Mesenchymal stem cell (in vitro differentiated cells and primary cell): Measurements from ENCODE around the gene TMEM178A.
"Not testable (repeated sequence)": the region's sequence is repeated elsewhere in the genome, so short reads cannot be mapped to it uniquely, and the experiment has no call there.

Source experiments
- DNase-seq: peaks from one replicate; pipeline ENCODE4 v3.0.0-alpha.2; 2013
- H2AFZ ChIP-seq: one replicate; pipeline ENCODE4 v1.6.1; 2013; ENCODE audit warnings: low read depth, mild to moderate bottlenecking, control low read depth, inconsistent platforms, low read length, moderate library complexity
- H2AK5ac ChIP-seq: 2 replicates; pipeline ENCODE4 v1.6.1; 2013; ENCODE audit warnings: low read length, moderate library complexity, mild to moderate bottlenecking, inconsistent platforms; ENCODE audit not compliant: severe bottlenecking
- H2BK120ac ChIP-seq: one replicate; pipeline ENCODE4 v1.6.1; 2013; ENCODE audit warnings: low read depth, mild to moderate bottlenecking, inconsistent platforms, low read length, moderate library complexity
- H2BK12ac ChIP-seq, 2 experiments: one replicate each; pipeline ENCODE4 v1.6.1; 2013; ENCODE audit warnings: inconsistent platforms in 2 of 2, low read length in 2 of 2, mild to moderate bottlenecking in 2 of 2, moderate library complexity in 2 of 2, control low read depth in 1 of 2
- H2BK15ac ChIP-seq: one replicate; pipeline ENCODE4 v1.6.1; 2013; ENCODE audit warnings: mild to moderate bottlenecking, low read depth, inconsistent platforms; ENCODE audit not compliant: poor library complexity, severe bottlenecking
- H2BK5ac ChIP-seq: 2 replicates; pipeline ENCODE4 v1.6.1; 2013; ENCODE audit warnings: low read depth, mild to moderate bottlenecking, low read length, control low read depth, inconsistent platforms; ENCODE audit not compliant: poor library complexity, severe bottlenecking
- H3K14ac ChIP-seq, 2 experiments: one replicate each; pipeline ENCODE4 v1.6.1; 2013; ENCODE audit warnings: inconsistent platforms in 2 of 2, low read length in 2 of 2, control low read depth in 1 of 2, mild to moderate bottlenecking in 1 of 2, moderate library complexity in 1 of 2
- H3K18ac ChIP-seq, 2 experiments: one replicate each; pipeline ENCODE4 v1.6.1; 2013; ENCODE audit warnings: inconsistent platforms in 2 of 2, low read length in 2 of 2, control low read depth in 1 of 2, low read depth in 1 of 2, mild to moderate bottlenecking in 1 of 2
- H3K23ac ChIP-seq, 2 experiments: one replicate each; pipeline ENCODE4 v1.6.1; 2013; ENCODE audit warnings: inconsistent platforms in 2 of 2, low read length in 2 of 2, mild to moderate bottlenecking in 2 of 2, moderate library complexity in 2 of 2, control low read depth in 1 of 2
- H3K27ac ChIP-seq: 2 replicates; pipeline ENCODE4 v1.5.1; 2013; ENCODE audit warnings: mild to moderate bottlenecking, moderate library complexity, low read length, control low read depth, inconsistent platforms; ENCODE audit not compliant: poor library complexity, severe bottlenecking
- H3K27me3 ChIP-seq, 2 experiments: 2 replicates each; pipeline versions ENCODE4 v1.6.1 to v1.7.0; 2013; ENCODE audit warnings: low read length in 2 of 2, mild to moderate bottlenecking in 2 of 2, moderate library complexity in 2 of 2, control low read depth in 1 of 2, inconsistent platforms in 1 of 2; ENCODE audit not compliant: control insufficient read depth in 1 of 2, insufficient read depth in 1 of 2
- H3K36me3 ChIP-seq, 2 experiments: 2 replicates each; pipeline versions ENCODE4 v1.6.1 to v1.7.0; 2013; ENCODE audit warnings: low read length in 2 of 2, control low read depth in 1 of 2, inconsistent platforms in 1 of 2, low read depth in 1 of 2, mild to moderate bottlenecking in 1 of 2; ENCODE audit not compliant: insufficient read depth in 2 of 2, control insufficient read depth in 1 of 2
- H3K4ac ChIP-seq, 2 experiments: one replicate each; pipeline ENCODE4 v1.6.1; 2013; ENCODE audit warnings: inconsistent platforms in 2 of 2, low read length in 2 of 2, mild to moderate bottlenecking in 2 of 2, moderate library complexity in 2 of 2, control low read depth in 1 of 2, low read depth in 1 of 2
- H3K4me1 ChIP-seq: 2 replicates; pipeline ENCODE4 v1.6.1; 2013; ENCODE audit warnings: low read depth, low read length, control low read depth; ENCODE audit not compliant: control insufficient read depth, insufficient read depth
- H3K4me2 ChIP-seq: 2 replicates; pipeline ENCODE4 v1.6.1; 2013; ENCODE audit warnings: low read length, mild to moderate bottlenecking, inconsistent platforms; ENCODE audit not compliant: poor library complexity, severe bottlenecking
- H3K4me3 ChIP-seq, 2 experiments: 2 replicates each; pipeline versions ENCODE4 v1.5.1 to v1.7.0; 2013; ENCODE audit warnings: low read length in 2 of 2, mild to moderate bottlenecking in 2 of 2, control low read depth in 1 of 2, low read depth in 1 of 2; ENCODE audit not compliant: insufficient read depth in 1 of 2
- H3K79me1 ChIP-seq: replicated peaks from 2 replicates; pipeline ENCODE4 v1.6.1; 2013; ENCODE audit warnings: mild to moderate bottlenecking, control low read depth, low read length, inconsistent platforms; ENCODE audit not compliant: poor library complexity, severe bottlenecking
- H3K9ac ChIP-seq: 2 replicates; pipeline ENCODE4 v1.7.0; 2013; ENCODE audit warnings: mild to moderate bottlenecking, low read length, moderate library complexity
- H3K9me3 ChIP-seq: 2 replicates; pipeline ENCODE4 v1.7.0; 2013; ENCODE audit warnings: mild to moderate bottlenecking, low read length; ENCODE audit not compliant: control insufficient read depth
- H4K8ac ChIP-seq: one replicate; pipeline ENCODE4 v1.6.1; 2013; ENCODE audit warnings: inconsistent platforms, mild to moderate bottlenecking, low read length, moderate library complexity
- H4K91ac ChIP-seq: one replicate; pipeline ENCODE4 v1.6.1; 2013; ENCODE audit warnings: mild to moderate bottlenecking, low read length, inconsistent platforms
- WGBS: methylation state at CpG from one replicate; pipeline ENCODE4 v1.1.7; 2013; ENCODE audit warnings: mixed read lengths; 5-methylcytosine and 5-hydroxymethylcytosine counted together

TMEM178A gene

GRCh38 chr2:39649511-39649910 is 16.2 kb upstream of the TMEM178A start:
- Histone ChIP-seq H3K4me3 (no peak overlapping the region), H4K91ac (no peak overlapping the region), H3K9ac (no peak overlapping the region), H3K27ac (no peak overlapping the region), H2AK5ac (no peak overlapping the region), H3K23ac (no peak overlapping the region), H3K79me1 (no peaks in the 10 kb centered on the region), H3K4ac (no peak overlapping the region), H3K36me3 (no peaks in the 10 kb centered on the region), H2BK5ac (no peak overlapping the region), H3K4me2 (no peak overlapping the region), H3K27me3 (no peaks in the 10 kb centered on the region), H3K14ac (no peak overlapping the region), H3K9me3 (peaks cover 2% of the 10 kb centered on the region), H4K8ac (no peak overlapping the region), H3K18ac (no peak overlapping the region), H3K4me1 (peaks cover 1% of the 10 kb centered on the region), H2BK15ac (no peak overlapping the region), H2BK120ac (no peak overlapping the region), H2AFZ (no peak overlapping the region), H2BK12ac (no peak overlapping the region)
- no peak for DNase-seq
- 100% methylated on average over 1 of the region's 2 CpGs for WGBS

- Histone ChIP-seq H4K8ac (no peak overlapping the region), H2BK15ac (no peak overlapping the region), H2AK5ac (no peak overlapping the region), H3K9ac (no peak overlapping the region), H3K79me1 (no peaks in the 10 kb centered on the region), H2BK120ac (no peak overlapping the region), H3K27me3 (no peaks in the 10 kb centered on the region), H3K14ac (no peak overlapping the region), H2BK5ac (no peak overlapping the region), H3K36me3 (no peaks in the 10 kb centered on the region), H3K9me3 (peaks cover 10% of the 10 kb centered on the region), H2BK12ac (no peak overlapping the region), H3K4me1 (peaks cover 1% of the 10 kb centered on the region), H3K23ac (no peak overlapping the region), H2AFZ (no peak overlapping the region), H3K4me3 (no peak overlapping the region), H4K91ac (no peak overlapping the region), H3K18ac (no peak overlapping the region), H3K27ac (no peak overlapping the region), H3K4ac (no peak overlapping the region), H3K4me2 (no peak overlapping the region)
- no peak for DNase-seq
- WGBS, result 87% methylated on average over 3 of the region's 3 CpGs
These were observed 15.2 kb upstream of the TMEM178A start for GRCh38 chr2:39650468-39650867.

GRCh38 chr2:39656215-39656614 is 9.5 kb upstream of the TMEM178A start:
- not testable (repeated sequence) for DNase-seq, H3K4ac ChIP-seq, H2BK15ac ChIP-seq, H3K4me1 ChIP-seq, H3K4me2 ChIP-seq, H3K18ac ChIP-seq, H3K27ac ChIP-seq, H4K91ac ChIP-seq, H2AFZ ChIP-seq, H2BK120ac ChIP-seq, H2BK12ac ChIP-seq, H2BK5ac ChIP-seq, H3K36me3 ChIP-seq, H3K4me3 ChIP-seq, H2AK5ac ChIP-seq, H3K9ac ChIP-seq, H3K79me1 ChIP-seq, H4K8ac ChIP-seq, H3K27me3 ChIP-seq, H3K14ac ChIP-seq, H3K23ac ChIP-seq
- peaks cover 10% of the 10 kb centered on the region for H3K9me3 ChIP-seq
- WGBS, result 100% methylated on average over 1 of the region's 2 CpGs

GRCh38 chr2:39657287-39657937 is 8.3 kb upstream of the TMEM178A start:
- Histone ChIP-seq H2BK15ac (no peak overlapping the region), H3K4ac (no peak overlapping the region), H2AFZ (no peak overlapping the region), H2BK120ac (no peak overlapping the region), H2AK5ac (no peak overlapping the region), H3K4me1 (no peaks in the 10 kb centered on the region), H3K9me3 (peaks cover 10% of the 10 kb centered on the region), H3K4me2 (no peak overlapping the region), H2BK12ac (no peak overlapping the region), H3K9ac (no peak overlapping the region), H3K27ac (no peak overlapping the region), H2BK5ac (no peak overlapping the region), H3K27me3 (no peaks in the 10 kb centered on the region), H3K14ac (no peak overlapping the region), H3K23ac (no peak overlapping the region), H3K18ac (no peak overlapping the region), H3K79me1 (no peaks in the 10 kb centered on the region), H4K91ac (no peak overlapping the region), H3K4me3 (no peak overlapping the region), H4K8ac (no peak overlapping the region), H3K36me3 (no peaks in the 10 kb centered on the region)
- WGBS, result 88% methylated on average over 7 of the region's 7 CpGs
- no peak for DNase-seq
